HK-2 (cell line): ENCODE measurements around the gene RNU5B-1.

ENCODE experiments used
- DNase-seq: peaks from one replicate; pipeline ENCODE4 v3.0.0-alpha.2; 2018; ENCODE audit not compliant: unreplicated experiment

RNU5B-1 gene

GRCh38 chr15:65328506-65329287 lies 24.2 kb downstream of the RNU5B-1 start:
- no peak for DNase-seq

- DNase-seq: no peak
These were observed 25.0 kb downstream of the RNU5B-1 start for GRCh38 chr15:65329288-65329983.

GRCh38 chr15:65329984-65330735 lies 25.7 kb downstream of the RNU5B-1 start:
- no peak for DNase-seq

GRCh38 chr15:65330934-65331645 lies 26.6 kb downstream of the RNU5B-1 start:
- no peak for DNase-seq

GRCh38 chr15:65331811-65332210 lies 27.3 kb downstream of the RNU5B-1 start:
- DNase-seq: no peak

- no peak for DNase-seq
These were observed 28.1 kb downstream of the RNU5B-1 start for GRCh38 chr15:65332391-65333147.

GRCh38 chr15:65333148-65333820 lies 28.8 kb downstream of the RNU5B-1 start:
- no peak for DNase-seq

- no peak for DNase-seq
These were observed 29.4 kb downstream of the RNU5B-1 start for GRCh38 chr15:65333856-65334255.

- no peak for DNase-seq
These were observed 30.2 kb downstream of the RNU5B-1 start for GRCh38 chr15:65334586-65335231.

- DNase-seq: no peak
These were observed 31.0 kb downstream of the RNU5B-1 start for GRCh38 chr15:65335278-65336055.

- DNase-seq: no peak
These were observed 32.3 kb downstream of the RNU5B-1 start for GRCh38 chr15:65336493-65337435.

- no peak for DNase-seq
These were observed 33.1 kb downstream of the RNU5B-1 start for GRCh38 chr15:65337436-65338070.

- no peak for DNase-seq
These were observed 33.9 kb downstream of the RNU5B-1 start for GRCh38 chr15:65338366-65338765.

GRCh38 chr15:65338823-65339222 lies 34.3 kb downstream of the RNU5B-1 start:
- DNase-seq: no peak

- no peak for DNase-seq
These were observed 34.9 kb downstream of the RNU5B-1 start for GRCh38 chr15:65339416-65339815.

GRCh38 chr15:65339920-65340319 lies 35.4 kb downstream of the RNU5B-1 start:
- DNase-seq: no peak

GRCh38 chr15:65342493-65342892 lies 38.0 kb downstream of the RNU5B-1 start:
- DNase-seq: no peak
